ENCODE results near the gene C1orf35. TPM values are rescaled to one million over a fixed set of nuclear protein-coding genes. Genes with fewer than 3 reads are reported as not detected.

C1orf35 gene
- total RNA-seq (2013) = 16.3 TPM
- polyA plus RNA-seq (10 to 100 TPM in 2 of 3 donors, 1 to 10 TPM in 1; 6.9 to 34.2 (median 10.6) TPM), polyA minus RNA-seq (10.5 and 14.1 TPM in 2 replicates), total RNA-seq (1.2 to 9.1 (median 6.5) reads per million in 11 experiments)

DNA sequence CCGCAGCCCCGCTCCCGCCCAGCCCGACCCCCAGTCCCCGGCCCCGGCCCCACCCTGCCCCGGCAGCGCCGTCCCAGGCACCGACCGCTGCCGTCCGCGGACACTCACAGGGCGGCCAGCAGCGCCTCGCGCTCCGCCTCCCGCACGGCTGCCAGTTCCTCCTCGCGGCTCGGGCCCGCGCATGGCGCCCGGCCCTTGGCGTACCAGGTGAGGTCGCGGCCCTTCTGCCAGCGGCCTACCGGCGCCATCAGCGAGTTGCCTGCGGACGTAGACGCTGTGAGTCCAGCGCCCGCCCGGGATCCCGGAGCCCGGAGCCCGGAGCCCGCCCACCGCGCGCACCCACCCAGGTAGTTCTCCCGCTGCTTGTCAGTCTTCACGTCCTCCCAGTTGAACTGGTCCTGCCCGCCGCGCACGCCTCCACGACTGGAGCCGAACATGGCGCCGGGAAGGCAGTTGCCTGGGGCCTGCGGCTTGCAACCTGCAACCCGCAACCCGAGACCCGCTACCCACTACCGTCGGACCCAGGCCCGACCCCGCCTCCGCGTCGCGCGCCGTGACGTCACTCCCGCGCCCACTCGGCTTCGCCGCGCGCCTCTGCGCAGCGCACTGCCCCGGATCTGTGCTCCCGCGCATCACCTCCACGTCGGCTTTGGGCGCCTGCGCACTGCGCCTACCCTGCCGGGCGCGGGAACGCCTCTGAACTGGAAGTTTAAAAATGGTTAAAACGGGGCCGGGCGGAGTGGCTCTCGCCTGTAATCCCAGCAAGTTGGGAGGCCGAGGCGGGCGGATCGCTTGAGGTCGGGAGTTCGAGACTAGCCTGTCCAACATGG lies at the start of gene C1orf35:
Gene C1orf35, minus strand, starts transcription at position 535 of the 830 bp plus-strand sequence. Its CDS starts 98 bp downstream, at position 437.
- peak within 1 kb of the TSS; percentile 89 to 97 (median 94) for H3K27ac Mint-ChIP-seq
- peaks cover 34 to 46% of the 10 kb centered on the region in 2 donors for H3K36me3 Mint-ChIP-seq
- peaks cover 39% of the 10 kb centered on the region for H4K20me1 ChIP-seq (ENCODE audit: insufficient read depth, low read length)
- H2AFZ ChIP-seq (ENCODE audit: insufficient read depth, low read depth, low read length, poor library complexity, severe bottlenecking) = peak within 1 kb of the TSS; percentile 87
- peak within 1 kb of the TSS; percentile 78 to 87 for H3K27ac ChIP-seq (ENCODE audit: low read depth in 1 of 2, low read length in 2 of 2)
- H3K27me3 Mint-ChIP-seq (ENCODE audit: low read depth in 3 of 3) = peaks cover 0 to 4% (median 0%) of the 10 kb centered on the region in 3 donors
- intact Hi-C loops (cut with micrococcal nuclease) = loop anchor here in 1 of 2 donors (2.0 kb wide), 1 partner anchor 14 kb away; no protein-coding TSS in a partner anchor
- DNase-seq = peak; percentile 84 to 88 (median 86)
- no peaks in the 10 kb centered on the region for H3K27me3 ChIP-seq (ENCODE audit: control insufficient read depth in 2 of 2, insufficient read depth in 2 of 2, low read length in 2 of 2)
- peak within 1 kb of the TSS; percentile 84 for H3K9ac ChIP-seq (ENCODE audit: insufficient read depth, low read length, poor library complexity, severe bottlenecking)
- peaks cover 36 to 49% of the 10 kb centered on the region in 2 donors for H3K36me3 ChIP-seq (replicated peaks in 1 of 2; ENCODE audit: control insufficient read depth in 1 of 2, insufficient read depth in 2 of 2, low read length in 2 of 2)
- peak within 1 kb of the TSS; percentile 88 for H3K4me2 ChIP-seq (replicated peaks; ENCODE audit: extremely low read depth, low read length, poor library complexity, severe bottlenecking)
- under 1% methylated on average over 98 of the region's 104 CpGs for WGBS (ENCODE audit: insufficient coverage)
- H3K4me3 Mint-ChIP-seq = peak within 1 kb of the TSS; percentile 90 to 92
- TF ChIP-seq, protein P1, sequence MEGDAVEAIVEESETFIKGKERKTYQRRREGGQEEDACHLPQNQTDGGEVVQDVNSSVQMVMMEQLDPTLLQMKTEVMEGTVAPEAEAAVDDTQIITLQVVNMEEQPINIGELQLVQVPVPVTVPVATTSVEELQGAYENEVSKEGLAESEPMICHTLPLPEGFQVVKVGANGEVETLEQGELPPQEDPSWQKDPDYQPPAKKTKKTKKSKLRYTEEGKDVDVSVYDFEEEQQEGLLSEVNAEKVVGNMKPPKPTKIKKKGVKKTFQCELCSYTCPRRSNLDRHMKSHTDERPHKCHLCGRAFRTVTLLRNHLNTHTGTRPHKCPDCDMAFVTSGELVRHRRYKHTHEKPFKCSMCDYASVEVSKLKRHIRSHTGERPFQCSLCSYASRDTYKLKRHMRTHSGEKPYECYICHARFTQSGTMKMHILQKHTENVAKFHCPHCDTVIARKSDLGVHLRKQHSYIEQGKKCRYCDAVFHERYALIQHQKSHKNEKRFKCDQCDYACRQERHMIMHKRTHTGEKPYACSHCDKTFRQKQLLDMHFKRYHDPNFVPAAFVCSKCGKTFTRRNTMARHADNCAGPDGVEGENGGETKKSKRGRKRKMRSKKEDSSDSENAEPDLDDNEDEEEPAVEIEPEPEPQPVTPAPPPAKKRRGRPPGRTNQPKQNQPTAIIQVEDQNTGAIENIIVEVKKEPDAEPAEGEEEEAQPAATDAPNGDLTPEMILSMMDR (IDR thresholded peaks at IDR 0.05) = no peak
- peaks cover 42% of the 10 kb centered on the region for H3K4me1 Mint-ChIP-seq
- H3K4me3 ChIP-seq (replicated peaks in 1 of 3; ENCODE audit: low read depth in 2 of 3, low read length in 3 of 3) = peak within 1 kb of the TSS; percentile 57 to 90 (median 72)
- H3K9me3 ChIP-seq (replicated peaks in 1 of 2; ENCODE audit: control insufficient read depth in 1 of 2, insufficient read depth in 1 of 2, low read length in 2 of 2) = no peaks in the 10 kb centered on the region
- no peaks in the 10 kb centered on the region for H3K9me3 Mint-ChIP-seq
- H3K79me2 ChIP-seq (ENCODE audit: insufficient read depth, low read length) = peaks cover 66% of the 10 kb centered on the region
- peaks cover 39 to 59% of the 10 kb centered on the region in 2 donors for H3K4me1 ChIP-seq (ENCODE audit: control insufficient read depth in 1 of 2, insufficient read depth in 2 of 2, low read length in 2 of 2)

DNA sequence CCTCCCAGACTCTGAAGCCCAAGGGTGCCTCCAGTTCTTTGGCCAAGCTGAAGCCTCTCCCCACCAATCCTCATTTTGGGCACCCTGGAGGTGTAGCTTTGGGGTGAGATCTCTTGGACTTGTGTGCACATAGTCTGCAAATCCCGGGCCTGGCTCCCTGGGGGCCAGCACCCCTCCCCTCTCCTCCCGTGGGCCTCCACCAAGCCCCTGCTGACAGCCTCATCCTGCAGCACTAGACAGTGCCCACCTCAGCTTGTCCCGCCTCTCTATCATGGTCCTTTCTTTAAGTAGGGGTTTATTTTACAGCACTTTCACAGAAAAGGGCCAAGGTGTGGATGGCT lies 49.8 kb upstream of the C1orf35 start:
- no peaks in the 10 kb centered on the region for H3K9me3 ChIP-seq (replicated peaks in 1 of 2; ENCODE audit: control insufficient read depth in 1 of 2, insufficient read depth in 1 of 2, low read length in 2 of 2)
- no peak overlapping the region for H3K4me2 ChIP-seq (replicated peaks; ENCODE audit: extremely low read depth, low read length, poor library complexity, severe bottlenecking)
- H3K4me1 ChIP-seq (ENCODE audit: control insufficient read depth in 1 of 2, insufficient read depth in 2 of 2, low read length in 2 of 2) = no peaks in the 10 kb centered on the region
- H3K79me2 ChIP-seq (ENCODE audit: insufficient read depth, low read length) = no peaks in the 10 kb centered on the region
- no peak overlapping the region for H2AFZ ChIP-seq (ENCODE audit: insufficient read depth, low read depth, low read length, poor library complexity, severe bottlenecking)
- H3K9ac ChIP-seq (ENCODE audit: insufficient read depth, low read length, poor library complexity, severe bottlenecking) = no peak overlapping the region
- no peaks in the 10 kb centered on the region for H3K27me3 ChIP-seq (ENCODE audit: control insufficient read depth in 2 of 2, insufficient read depth in 2 of 2, low read length in 2 of 2)
- H4K20me1 ChIP-seq (ENCODE audit: insufficient read depth, low read length) = peaks cover 34% of the 10 kb centered on the region
- no peak for DNase-seq
- Mint-ChIP-seq H3K9me3 (no peaks in the 10 kb centered on the region), H3K27ac (peak overlapping the region in 2 of 7 donors; percentile 24 to 61), H3K27me3 (ENCODE audit: low read depth in 3 of 3) (peaks cover 1 to 7% (median 7%) of the 10 kb centered on the region in 3 donors), H3K36me3 (peaks cover 0 to 11% of the 10 kb centered on the region in 2 donors), H3K4me1 (peaks cover 4% of the 10 kb centered on the region), H3K4me3 (no peak overlapping the region)
- TF ChIP-seq, protein P1 (IDR thresholded peaks at IDR 0.05) = no peak
- no peak overlapping the region for H3K4me3 ChIP-seq (replicated peaks in 1 of 3; ENCODE audit: low read depth in 2 of 3, low read length in 3 of 3)
- no peak overlapping the region for H3K27ac ChIP-seq (ENCODE audit: low read depth in 1 of 2, low read length in 2 of 2)
- intact Hi-C loops (cut with micrococcal nuclease) = no loop called here
- peaks cover 12% of the 10 kb centered on the region in 2 donors for H3K36me3 ChIP-seq (replicated peaks in 1 of 2; ENCODE audit: control insufficient read depth in 1 of 2, insufficient read depth in 2 of 2, low read length in 2 of 2)
- WGBS (ENCODE audit: insufficient coverage) = no CpG with 5 or more reads among the region's 3 CpGs

All from CD14-positive monocyte (primary cell).